DOHH2 (cell line): ENCODE measurements around the gene SLC9A2.

ENCODE experiments used
- H3F3A ChIP-seq: fragments of 200-600 bp; sonication (generic), shearing (Covaris generic); 2 replicates; pipeline ENCODE4 v1.6.0; 2016; ENCODE audit warnings: antibody characterized with exemption, mild to moderate bottlenecking; ENCODE audit not compliant: control insufficient read depth, insufficient read depth
- H3K27ac ChIP-seq: fragments of 200-600 bp; sonication (generic); 2 replicates; pipeline ENCODE4 v1.5.1; 2014; ENCODE audit warnings: low read depth, mild to moderate bottlenecking, low read length, moderate library complexity
- H3K27me3 ChIP-seq: fragments of 200-600 bp; sonication (generic); 2 replicates; pipeline ENCODE4 v1.6.1; 2014; ENCODE audit warnings: mild to moderate bottlenecking, low read length, mixed read lengths; ENCODE audit not compliant: control insufficient read depth
- H3K36me3 ChIP-seq: fragments of 200-600 bp; sonication (generic); 2 replicates; pipeline ENCODE4 v1.6.1; 2014; ENCODE audit warnings: mild to moderate bottlenecking, low read length, moderate library complexity, mixed read lengths; ENCODE audit not compliant: control insufficient read depth
- H3K4me1 ChIP-seq: fragments of 200-600 bp; sonication (generic); 2 replicates; pipeline ENCODE4 v1.6.1; 2014; ENCODE audit warnings: mild to moderate bottlenecking, low read length, mixed read lengths; ENCODE audit not compliant: control insufficient read depth
- H3K4me2 ChIP-seq: fragments of 200-600 bp; sonication (generic); 2 replicates; pipeline ENCODE4 v1.6.0; 2014; ENCODE audit warnings: mild to moderate bottlenecking, low read length, moderate library complexity
- H3K4me3 ChIP-seq: fragments of 200-600 bp; sonication (generic); 2 replicates; pipeline ENCODE4 v1.5.1; 2014; ENCODE audit warnings: mild to moderate bottlenecking, low read length, mixed read lengths
- H3K79me2 ChIP-seq: fragments of 200-600 bp; sonication (generic); 2 replicates; pipeline ENCODE4 v1.6.1; 2014; ENCODE audit warnings: mild to moderate bottlenecking, low read length, mixed read lengths; ENCODE audit not compliant: control insufficient read depth
- H3K9me2 ChIP-seq: fragments of 200-600 bp; sonication (generic); replicated peaks from 2 replicates; pipeline ENCODE4 v1.6.1; 2014; ENCODE audit warnings: mild to moderate bottlenecking, low read length, mixed read lengths; ENCODE audit not compliant: control insufficient read depth
- H3K9me3 ChIP-seq: fragments of 200-600 bp; sonication (generic); 2 replicates; pipeline ENCODE4 v1.6.1; 2014; ENCODE audit warnings: antibody characterized with exemption, low read length, mixed read lengths; ENCODE audit not compliant: control insufficient read depth, insufficient read depth
- H4K20me1 ChIP-seq: fragments of 200-600 bp; sonication (generic); 2 replicates; pipeline ENCODE4 v1.6.0; 2014; ENCODE audit warnings: low read depth, mild to moderate bottlenecking, antibody characterized with exemption, low read length, moderate library complexity; ENCODE audit not compliant: control insufficient read depth, insufficient read depth
- EZH2phosphoT487 ChIP-seq: fragments of 200-600 bp; sonication (generic); IDR thresholded peaks from 2 replicates; pipeline ENCODE4 v1.6.1; 2017; ENCODE audit warnings: borderline replicate concordance, mild to moderate bottlenecking, antibody characterized with exemption, low read length, moderate library complexity, mixed read lengths
- TF ChIP-seq, protein P1 (sequence below): fragments of 200-600 bp; sonication (generic); IDR thresholded peaks from one replicate; pipeline ENCODE4 v1.5.1; 2014; ENCODE audit warnings: antibody characterized with exemption, mild to moderate bottlenecking, low read depth, low read length; ENCODE audit not compliant: poor library complexity, severe bottlenecking

SLC9A2 gene

DNA sequence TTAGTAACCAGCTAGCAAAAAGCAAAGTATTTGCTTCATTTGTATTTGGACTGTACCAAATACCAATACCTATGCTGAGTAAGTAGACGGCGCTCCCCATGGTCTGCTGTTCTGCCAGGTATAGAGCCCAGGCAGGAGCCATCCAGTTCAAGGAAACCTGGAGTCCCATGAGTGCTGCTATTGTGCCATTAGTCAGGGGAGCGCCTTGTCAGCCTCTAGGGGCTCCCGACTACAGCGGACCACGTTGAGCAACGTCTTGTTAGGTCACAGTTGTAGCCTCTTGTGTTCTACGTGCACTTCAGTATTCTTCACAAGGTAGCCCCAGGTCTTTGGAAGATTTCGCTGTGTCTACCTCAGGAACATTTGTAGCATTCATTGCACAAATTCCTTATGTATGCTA lies 21.6 kb upstream of the SLC9A2 start:
- H3K27ac ChIP-seq = no peak overlapping the region
- no peaks in the 10 kb centered on the region; the same call in 1 of the 2 replicates for H3K9me3 ChIP-seq
- H3K4me1 ChIP-seq = no peaks in the 10 kb centered on the region
- H3K9me2 ChIP-seq = no peaks in the 10 kb centered on the region
- no peaks in the 10 kb centered on the region for H3K27me3 ChIP-seq
- no peaks in the 10 kb centered on the region for H4K20me1 ChIP-seq
- no peaks in the 10 kb centered on the region for H3K79me2 ChIP-seq
- no peak overlapping the region for H3K4me2 ChIP-seq
- H3F3A ChIP-seq = no peaks in the 10 kb centered on the region
- no peaks in the 10 kb centered on the region for H3K36me3 ChIP-seq
- TF ChIP-seq EZH2phosphoT487 = no peak
- TF ChIP-seq, protein P1, sequence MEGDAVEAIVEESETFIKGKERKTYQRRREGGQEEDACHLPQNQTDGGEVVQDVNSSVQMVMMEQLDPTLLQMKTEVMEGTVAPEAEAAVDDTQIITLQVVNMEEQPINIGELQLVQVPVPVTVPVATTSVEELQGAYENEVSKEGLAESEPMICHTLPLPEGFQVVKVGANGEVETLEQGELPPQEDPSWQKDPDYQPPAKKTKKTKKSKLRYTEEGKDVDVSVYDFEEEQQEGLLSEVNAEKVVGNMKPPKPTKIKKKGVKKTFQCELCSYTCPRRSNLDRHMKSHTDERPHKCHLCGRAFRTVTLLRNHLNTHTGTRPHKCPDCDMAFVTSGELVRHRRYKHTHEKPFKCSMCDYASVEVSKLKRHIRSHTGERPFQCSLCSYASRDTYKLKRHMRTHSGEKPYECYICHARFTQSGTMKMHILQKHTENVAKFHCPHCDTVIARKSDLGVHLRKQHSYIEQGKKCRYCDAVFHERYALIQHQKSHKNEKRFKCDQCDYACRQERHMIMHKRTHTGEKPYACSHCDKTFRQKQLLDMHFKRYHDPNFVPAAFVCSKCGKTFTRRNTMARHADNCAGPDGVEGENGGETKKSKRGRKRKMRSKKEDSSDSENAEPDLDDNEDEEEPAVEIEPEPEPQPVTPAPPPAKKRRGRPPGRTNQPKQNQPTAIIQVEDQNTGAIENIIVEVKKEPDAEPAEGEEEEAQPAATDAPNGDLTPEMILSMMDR = no peak
- H3K4me3 ChIP-seq = no peak overlapping the region

DNA sequence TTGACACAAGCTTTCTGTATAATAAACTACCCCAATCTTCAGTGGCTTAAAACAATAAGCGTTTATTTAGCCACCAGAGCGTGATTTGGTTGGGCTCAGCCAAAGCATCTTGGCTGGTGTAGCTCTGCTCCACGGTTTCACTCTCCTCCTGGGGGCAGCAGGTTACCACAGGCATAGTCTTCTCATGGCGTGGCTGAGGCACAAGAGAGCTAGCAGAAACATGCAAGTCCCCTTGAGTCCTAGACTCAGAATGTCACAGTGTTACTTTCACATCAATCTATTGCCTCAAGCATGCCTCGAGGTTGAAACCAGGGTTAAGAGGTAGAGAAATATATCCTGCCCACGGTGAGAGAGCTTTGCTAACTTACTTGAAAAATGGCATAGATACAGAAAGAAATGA lies 19.9 kb upstream of the SLC9A2 start:
- Histone ChIP-seq H4K20me1 (no peaks in the 10 kb centered on the region), H3K9me2 (no peaks in the 10 kb centered on the region), H3K4me1 (no peaks in the 10 kb centered on the region), H3K27ac (no peak overlapping the region), H3K4me2 (no peak overlapping the region), H3F3A (no peaks in the 10 kb centered on the region), H3K4me3 (no peak overlapping the region), H3K79me2 (no peaks in the 10 kb centered on the region), H3K9me3 (no peaks in the 10 kb centered on the region; the same call in 1 of the 2 replicates), H3K27me3 (no peaks in the 10 kb centered on the region), H3K36me3 (no peaks in the 10 kb centered on the region)
- no peak for TF ChIP-seq EZH2phosphoT487
- TF ChIP-seq, protein P1 = no peak

DNA sequence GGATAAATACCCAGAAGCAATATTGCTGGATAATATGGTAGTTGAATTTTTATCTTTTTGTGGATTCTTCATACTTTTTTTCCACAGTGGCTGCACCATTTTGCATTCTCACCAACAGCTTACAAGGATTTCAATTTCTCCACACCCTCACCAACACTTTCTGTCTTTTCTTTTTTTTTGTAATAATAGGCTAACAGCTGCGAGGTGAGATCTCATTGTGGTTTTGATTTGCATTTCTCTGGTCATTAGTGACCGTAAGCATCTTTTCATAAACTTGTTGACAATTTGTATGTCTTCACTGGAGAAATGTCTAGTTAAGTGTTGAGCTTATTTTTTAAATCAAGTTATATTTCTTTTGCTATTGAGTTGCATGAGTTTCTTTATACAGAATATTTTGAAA lies 17.6 kb upstream of the SLC9A2 start:
- no peaks in the 10 kb centered on the region for H3K36me3 ChIP-seq
- H3K4me2 ChIP-seq = no peak overlapping the region
- H3K4me1 ChIP-seq = no peaks in the 10 kb centered on the region
- no peak overlapping the region for H3K4me3 ChIP-seq
- no peak for TF ChIP-seq EZH2phosphoT487
- TF ChIP-seq, protein P1 = no peak
- no peak overlapping the region for H3K27ac ChIP-seq
- no peaks in the 10 kb centered on the region for H3K79me2 ChIP-seq
- no peaks in the 10 kb centered on the region for H3K9me2 ChIP-seq
- no peaks in the 10 kb centered on the region for H3F3A ChIP-seq
- H3K27me3 ChIP-seq = no peaks in the 10 kb centered on the region
- no peaks in the 10 kb centered on the region for H4K20me1 ChIP-seq
- H3K9me3 ChIP-seq = no peaks in the 10 kb centered on the region; the same call in 1 of the 2 replicates
